WI38 (cell line): Measurements from ENCODE around the gene GCLM.
A peak's percentile ranks its signal among the peaks of the same experiment; 100 is the strongest.

ENCODE experiments used
- H3K4me3 ChIP-seq: 2 replicates; pipeline ENCODE4 v1.5.1; 2011; ENCODE audit warnings: low read depth, mild to moderate bottlenecking, control low read depth, low read length
- TF ChIP-seq, protein P1 (sequence below): IDR thresholded peaks from 2 replicates; pipeline ENCODE4 v1.5.1; 2012; ENCODE audit warnings: low read depth, mild to moderate bottlenecking, control low read depth, low read length

The GCLM gene

GRCh38 chr1:93880731-93881130 lies 28.5 kb downstream of the GCLM start:
- TF ChIP-seq, protein P1, sequence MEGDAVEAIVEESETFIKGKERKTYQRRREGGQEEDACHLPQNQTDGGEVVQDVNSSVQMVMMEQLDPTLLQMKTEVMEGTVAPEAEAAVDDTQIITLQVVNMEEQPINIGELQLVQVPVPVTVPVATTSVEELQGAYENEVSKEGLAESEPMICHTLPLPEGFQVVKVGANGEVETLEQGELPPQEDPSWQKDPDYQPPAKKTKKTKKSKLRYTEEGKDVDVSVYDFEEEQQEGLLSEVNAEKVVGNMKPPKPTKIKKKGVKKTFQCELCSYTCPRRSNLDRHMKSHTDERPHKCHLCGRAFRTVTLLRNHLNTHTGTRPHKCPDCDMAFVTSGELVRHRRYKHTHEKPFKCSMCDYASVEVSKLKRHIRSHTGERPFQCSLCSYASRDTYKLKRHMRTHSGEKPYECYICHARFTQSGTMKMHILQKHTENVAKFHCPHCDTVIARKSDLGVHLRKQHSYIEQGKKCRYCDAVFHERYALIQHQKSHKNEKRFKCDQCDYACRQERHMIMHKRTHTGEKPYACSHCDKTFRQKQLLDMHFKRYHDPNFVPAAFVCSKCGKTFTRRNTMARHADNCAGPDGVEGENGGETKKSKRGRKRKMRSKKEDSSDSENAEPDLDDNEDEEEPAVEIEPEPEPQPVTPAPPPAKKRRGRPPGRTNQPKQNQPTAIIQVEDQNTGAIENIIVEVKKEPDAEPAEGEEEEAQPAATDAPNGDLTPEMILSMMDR, result no peak
- H3K4me3 ChIP-seq, result no peak overlapping the region

DNA sequence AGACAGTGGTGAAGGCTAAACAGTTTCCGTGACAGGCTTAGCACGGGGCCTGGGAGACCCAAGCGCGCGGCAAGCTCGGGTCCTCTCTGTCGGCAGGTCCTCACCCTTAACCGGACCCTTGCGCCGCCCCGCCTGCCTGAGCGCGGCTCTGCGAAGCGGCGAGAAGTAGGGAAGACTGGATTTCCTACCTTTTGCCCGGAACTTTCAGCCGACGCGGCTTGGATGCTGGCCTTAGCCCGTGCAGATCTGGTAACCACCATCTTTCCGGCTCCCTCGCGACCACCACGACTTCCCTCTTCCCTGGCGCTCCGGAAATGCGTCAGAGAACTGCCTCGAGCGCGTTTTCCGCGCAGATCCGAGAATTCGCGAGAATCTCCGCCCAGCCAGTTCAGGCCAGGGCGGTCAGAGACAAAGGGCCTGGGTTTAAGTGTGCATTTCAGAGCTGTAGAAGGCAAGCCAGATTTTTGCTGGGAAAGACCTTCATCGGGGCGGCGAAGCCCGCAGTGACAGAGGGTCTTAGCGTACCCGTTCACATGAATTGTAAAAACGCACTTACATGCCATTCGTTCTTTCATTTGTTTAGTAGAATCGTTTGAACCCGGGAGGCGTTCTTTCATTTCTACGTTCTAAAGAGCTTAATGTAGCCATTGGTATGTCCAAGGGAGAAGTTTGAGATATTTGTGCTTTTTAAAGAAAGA lies 30.2 kb downstream of the GCLM start, which contains the start of gene DNTTIP2:
TSS of gene DNTTIP2 (minus strand) at position 318 of the 698 bp plus-strand sequence. CDS start at position 260, 58 bp downstream.
- H3K4me3 ChIP-seq, result peak within 1 kb of the TSS; percentile 85
- TF ChIP-seq, protein P1, result no peak

DNA sequence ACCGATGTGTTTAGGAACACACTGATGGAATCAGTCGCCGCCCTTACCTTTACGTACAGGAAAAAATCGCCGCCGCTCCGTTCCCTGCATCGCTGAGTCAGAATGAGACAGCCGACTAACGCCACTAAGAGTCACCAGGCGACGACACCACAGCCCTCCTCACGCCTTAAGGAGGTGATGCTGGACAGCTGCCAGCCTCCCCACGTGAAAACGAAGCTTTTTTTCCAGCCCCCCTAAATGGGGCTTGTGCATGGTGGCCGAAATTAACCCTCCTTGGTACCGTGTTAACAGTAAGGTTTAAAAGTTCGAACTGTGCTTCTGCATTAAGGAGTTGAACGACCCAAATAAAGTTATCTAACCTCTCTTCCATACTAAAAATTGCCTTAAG lies 30.7 kb downstream of the GCLM start:
- TF ChIP-seq, protein P1, result no peak
- H3K4me3 ChIP-seq, result peak overlapping the region; percentile 85

GRCh38 chr1:93877529-93877928 lies 31.7 kb downstream of the GCLM start:
- TF ChIP-seq, protein P1, result no peak

DNA sequence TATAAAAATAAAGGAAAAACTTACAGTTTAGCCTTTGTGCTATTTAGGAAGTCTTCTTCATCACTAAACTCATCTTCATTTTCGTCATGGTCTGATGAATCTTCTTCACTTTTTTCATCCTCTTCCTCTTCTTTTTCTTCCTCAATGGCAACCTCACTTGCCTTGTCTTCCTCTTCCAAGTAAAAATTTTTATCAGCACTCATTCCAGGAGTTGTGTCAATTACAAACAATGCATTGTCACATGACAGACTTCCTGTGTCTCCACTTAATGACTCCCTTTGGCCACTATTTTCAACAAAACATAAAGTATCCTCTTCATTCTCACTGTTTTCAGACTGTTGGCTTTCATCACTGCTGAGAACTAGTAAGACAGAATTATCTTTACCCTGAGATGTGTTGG lies 33.0 kb downstream of the GCLM start:
- TF ChIP-seq, protein P1, result no peak
- no peak overlapping the region for H3K4me3 ChIP-seq

More at GRCh38 chr1:93877529-93877928, 31.7 kb downstream of the GCLM start:
- H3K4me3 ChIP-seq, result no peak overlapping the region

- TF ChIP-seq, protein P1, result peak; percentile 30
- no peak overlapping the region for H3K4me3 ChIP-seq
Measured at GRCh38 chr1:93874025-93874651, 35.1 kb downstream of the GCLM start.

DNA sequence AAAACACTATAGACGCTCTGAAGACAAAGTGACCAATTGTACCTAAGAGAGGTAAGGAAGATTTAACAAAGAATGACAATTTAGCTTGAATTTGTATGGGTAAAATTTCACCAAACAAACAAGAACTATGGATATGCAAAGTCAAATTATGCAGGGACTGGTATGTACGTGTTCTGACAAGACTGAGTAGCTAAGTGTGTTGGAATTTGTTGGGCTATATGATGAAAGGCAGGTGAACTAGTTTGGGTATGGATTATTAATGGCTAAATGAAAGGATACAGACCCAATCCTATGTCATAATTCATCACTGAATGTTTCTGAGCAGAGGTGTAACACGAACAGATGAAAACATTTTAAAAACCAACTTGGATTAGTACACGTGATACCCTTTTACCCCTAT lies 37.9 kb downstream of the GCLM start:
- TF ChIP-seq, protein P1, result no peak
- no peak overlapping the region for H3K4me3 ChIP-seq
